ENCODE data around the gene IFNGR1. TPM values are rescaled to one million over a fixed set of nuclear protein-coding genes. Genes with fewer than 3 reads are reported as not detected.

The IFNGR1 gene
- total and polyA plus RNA-seq, 5 donors from 2014 or later: 30.7 to 44.4 (median 37.3) TPM

GRCh38 chr6:137165375-137166246, 53.6 kb downstream of the IFNGR1 start:
- no peak overlapping the region for H3K27ac ChIP-seq (ENCODE audit: insufficient read depth, low read length, poor library complexity, severe bottlenecking)
- no peaks in the 10 kb centered on the region for H3K4me1 ChIP-seq (ENCODE audit: control insufficient read depth, insufficient read depth, low read length, poor library complexity, severe bottlenecking)
- H3K4me3 Mint-ChIP-seq: no peak overlapping the region
- DNase-seq (peak in 1 of 3 donors; percentile 26), ATAC-seq (ENCODE audit: low read depth in 2 of 2) (no peak)
- no peaks in the 10 kb centered on the region for H3K27me3 ChIP-seq (ENCODE audit: control insufficient read depth, insufficient read depth, low read length)
- no peak overlapping the region for H3K4me3 ChIP-seq (ENCODE audit: low read depth, low read length)
- H3K9me3 ChIP-seq (ENCODE audit: control insufficient read depth in 2 of 2, low read length in 2 of 2): no peaks in the 10 kb centered on the region
- peaks cover 0 to 9% (median 4%) of the 10 kb centered on the region in 4 donors for H3K4me1 Mint-ChIP-seq
- peak overlapping the region in 1 of 3 donors; percentile 38 for H3K27ac Mint-ChIP-seq
- H3K36me3 Mint-ChIP-seq: no peaks in the 10 kb centered on the region
- H3K27me3 Mint-ChIP-seq: peaks cover 15% of the 10 kb centered on the region
- H3K36me3 ChIP-seq (ENCODE audit: control insufficient read depth, insufficient read depth, low read length): no peaks in the 10 kb centered on the region
- peaks cover 0 to 4% (median 0%) of the 10 kb centered on the region in 7 donors for H3K9me3 Mint-ChIP-seq

GRCh38 chr6:137163732-137164318, 55.4 kb downstream of the IFNGR1 start:
- H3K4me1 ChIP-seq (ENCODE audit: control insufficient read depth, insufficient read depth, low read length, poor library complexity, severe bottlenecking): no peaks in the 10 kb centered on the region
- no peak for ATAC-seq (ENCODE audit: low read depth in 2 of 2)
- Mint-ChIP-seq H3K4me1 (peaks cover 0 to 9% (median 4%) of the 10 kb centered on the region in 4 donors), H3K27ac (no peak overlapping the region), H3K9me3 (peaks cover 0 to 4% (median 0%) of the 10 kb centered on the region in 7 donors), H3K27me3 (peaks cover 11% of the 10 kb centered on the region), H3K36me3 (no peaks in the 10 kb centered on the region), H3K4me3 (no peak overlapping the region)
- no peak overlapping the region for H3K4me3 ChIP-seq (ENCODE audit: low read depth, low read length)
- H3K27me3 ChIP-seq (ENCODE audit: control insufficient read depth, insufficient read depth, low read length): no peaks in the 10 kb centered on the region
- no peaks in the 10 kb centered on the region for H3K9me3 ChIP-seq (ENCODE audit: control insufficient read depth in 2 of 2, low read length in 2 of 2)
- no peak overlapping the region for H3K27ac ChIP-seq (ENCODE audit: insufficient read depth, low read length, poor library complexity, severe bottlenecking)
- DNase-seq: no peak
- no peaks in the 10 kb centered on the region for H3K36me3 ChIP-seq (ENCODE audit: control insufficient read depth, insufficient read depth, low read length)

GRCh38 chr6:137162692-137163306, 56.4 kb downstream of the IFNGR1 start:
- no peaks in the 10 kb centered on the region for H3K4me1 ChIP-seq (ENCODE audit: control insufficient read depth, insufficient read depth, low read length, poor library complexity, severe bottlenecking)
- H3K9me3 ChIP-seq (ENCODE audit: control insufficient read depth in 2 of 2, low read length in 2 of 2): no peaks in the 10 kb centered on the region
- H3K27me3 ChIP-seq (ENCODE audit: control insufficient read depth, insufficient read depth, low read length): no peaks in the 10 kb centered on the region
- Mint-ChIP-seq H3K9me3 (peaks cover 0 to 4% (median 0%) of the 10 kb centered on the region in 7 donors), H3K4me1 (peaks cover 0 to 9% (median 4%) of the 10 kb centered on the region in 4 donors), H3K36me3 (no peaks in the 10 kb centered on the region), H3K27ac (no peak overlapping the region), H3K4me3 (no peak overlapping the region), H3K27me3 (peaks cover 11% of the 10 kb centered on the region)
- DNase-seq (no peak), ATAC-seq (ENCODE audit: low read depth in 2 of 2) (no peak)
- no peaks in the 10 kb centered on the region for H3K36me3 ChIP-seq (ENCODE audit: control insufficient read depth, insufficient read depth, low read length)
- no peak overlapping the region for H3K4me3 ChIP-seq (ENCODE audit: low read depth, low read length)
- H3K27ac ChIP-seq (ENCODE audit: insufficient read depth, low read length, poor library complexity, severe bottlenecking): no peak overlapping the region

- Histone ChIP-seq H3K4me1 (ENCODE audit: control insufficient read depth, insufficient read depth, low read length, poor library complexity, severe bottlenecking) (no peaks in the 10 kb centered on the region), H3K27ac (ENCODE audit: insufficient read depth, low read length, poor library complexity, severe bottlenecking) (no peak overlapping the region)
These were observed 57.2 kb downstream of the IFNGR1 start for GRCh38 chr6:137161949-137162348.

GRCh38 chr6:137160763-137161162, 58.4 kb downstream of the IFNGR1 start:
- Mint-ChIP-seq H3K36me3 (no peaks in the 10 kb centered on the region), H3K4me3 (no peak overlapping the region), H3K9me3 (peaks cover 0 to 4% (median 0%) of the 10 kb centered on the region in 7 donors), H3K27ac (no peak overlapping the region), H3K4me1 (peaks cover 0 to 11% (median 5%) of the 10 kb centered on the region in 4 donors), H3K27me3 (peaks cover 15% of the 10 kb centered on the region)
- ATAC-seq (ENCODE audit: low read depth in 2 of 2) (no peak), DNase-seq (no peak)
- Histone ChIP-seq H3K9me3 (ENCODE audit: control insufficient read depth in 2 of 2, low read length in 2 of 2) (no peaks in the 10 kb centered on the region), H3K27me3 (ENCODE audit: control insufficient read depth, insufficient read depth, low read length) (no peaks in the 10 kb centered on the region), H3K4me1 (ENCODE audit: control insufficient read depth, insufficient read depth, low read length, poor library complexity, severe bottlenecking) (no peaks in the 10 kb centered on the region), H3K36me3 (ENCODE audit: control insufficient read depth, insufficient read depth, low read length) (no peaks in the 10 kb centered on the region), H3K4me3 (ENCODE audit: low read depth, low read length) (no peak overlapping the region), H3K27ac (ENCODE audit: insufficient read depth, low read length, poor library complexity, severe bottlenecking) (no peak overlapping the region)

More at GRCh38 chr6:137161949-137162348, 57.2 kb downstream of the IFNGR1 start:
- Mint-ChIP-seq H3K27me3 (peaks cover 11% of the 10 kb centered on the region), H3K27ac (peak overlapping the region in 1 of 3 donors; percentile 89), H3K9me3 (peaks cover 0 to 4% (median 0%) of the 10 kb centered on the region in 7 donors), H3K4me1 (peaks cover 0 to 7% (median 4%) of the 10 kb centered on the region in 4 donors), H3K4me3 (no peak overlapping the region), H3K36me3 (no peaks in the 10 kb centered on the region)
- ATAC-seq (ENCODE audit: low read depth in 2 of 2): no peak
- Histone ChIP-seq H3K27me3 (ENCODE audit: control insufficient read depth, insufficient read depth, low read length) (no peaks in the 10 kb centered on the region), H3K36me3 (ENCODE audit: control insufficient read depth, insufficient read depth, low read length) (no peaks in the 10 kb centered on the region), H3K4me3 (ENCODE audit: low read depth, low read length) (no peak overlapping the region), H3K9me3 (ENCODE audit: control insufficient read depth in 2 of 2, low read length in 2 of 2) (no peaks in the 10 kb centered on the region)
- no peak for DNase-seq

GRCh38 chr6:137159912-137160311, 59.3 kb downstream of the IFNGR1 start:
- no peak overlapping the region for H3K27ac Mint-ChIP-seq

GRCh38 chr6:137157601-137158000, 61.6 kb downstream of the IFNGR1 start:
- H3K27me3 Mint-ChIP-seq: peaks cover 14% of the 10 kb centered on the region
- no peaks in the 10 kb centered on the region for H3K4me1 ChIP-seq (ENCODE audit: control insufficient read depth, insufficient read depth, low read length, poor library complexity, severe bottlenecking)

More at GRCh38 chr6:137159912-137160311, 59.3 kb downstream of the IFNGR1 start:
- Mint-ChIP-seq H3K36me3 (no peaks in the 10 kb centered on the region), H3K9me3 (peaks cover 0 to 4% (median 0%) of the 10 kb centered on the region in 7 donors), H3K27me3 (peaks cover 15% of the 10 kb centered on the region), H3K4me3 (no peak overlapping the region), H3K4me1 (peaks cover 0 to 9% (median 6%) of the 10 kb centered on the region in 4 donors)
- no peak for ATAC-seq (ENCODE audit: low read depth in 2 of 2)
- no peak overlapping the region for H3K4me3 ChIP-seq (ENCODE audit: low read depth, low read length)
- no peaks in the 10 kb centered on the region for H3K9me3 ChIP-seq (ENCODE audit: control insufficient read depth in 2 of 2, low read length in 2 of 2)
- H3K4me1 ChIP-seq (ENCODE audit: control insufficient read depth, insufficient read depth, low read length, poor library complexity, severe bottlenecking): no peaks in the 10 kb centered on the region
- no peak for DNase-seq
- no peak overlapping the region for H3K27ac ChIP-seq (ENCODE audit: insufficient read depth, low read length, poor library complexity, severe bottlenecking)
- no peaks in the 10 kb centered on the region for H3K36me3 ChIP-seq (ENCODE audit: control insufficient read depth, insufficient read depth, low read length)
- no peaks in the 10 kb centered on the region for H3K27me3 ChIP-seq (ENCODE audit: control insufficient read depth, insufficient read depth, low read length)

More at GRCh38 chr6:137157601-137158000, 61.6 kb downstream of the IFNGR1 start:
- Histone ChIP-seq H3K27me3 (ENCODE audit: control insufficient read depth, insufficient read depth, low read length) (no peaks in the 10 kb centered on the region), H3K4me3 (ENCODE audit: low read depth, low read length) (no peak overlapping the region), H3K9me3 (ENCODE audit: control insufficient read depth in 2 of 2, low read length in 2 of 2) (no peaks in the 10 kb centered on the region), H3K27ac (ENCODE audit: insufficient read depth, low read length, poor library complexity, severe bottlenecking) (no peak overlapping the region), H3K36me3 (ENCODE audit: control insufficient read depth, insufficient read depth, low read length) (no peaks in the 10 kb centered on the region)
- DNase-seq (no peak), ATAC-seq (ENCODE audit: low read depth in 2 of 2) (no peak)
- Mint-ChIP-seq H3K4me3 (no peak overlapping the region), H3K4me1 (peaks cover 0 to 8% (median 6%) of the 10 kb centered on the region in 4 donors), H3K9me3 (peaks cover 0 to 2% (median 0%) of the 10 kb centered on the region in 7 donors), H3K36me3 (no peaks in the 10 kb centered on the region), H3K27ac (no peak overlapping the region)

All from CD4-positive, CD25-positive, alpha-beta regulatory T cell (primary cell).